22Rv1 (cell line): ENCODE measurements around the gene NPC2.

Experiments
- CTCF ChIP-seq: fragments of 450-650 bp; IDR thresholded peaks from 2 replicates; pipeline ENCODE4 v1.5.1; 2017; ENCODE audit warnings: mild to moderate bottlenecking
- ZFX ChIP-seq: fragments of 450-650 bp; IDR thresholded peaks from 2 replicates; pipeline ENCODE4 v1.6.1; 2017; ENCODE audit warnings: antibody characterized with exemption, borderline replicate concordance

DNA sequence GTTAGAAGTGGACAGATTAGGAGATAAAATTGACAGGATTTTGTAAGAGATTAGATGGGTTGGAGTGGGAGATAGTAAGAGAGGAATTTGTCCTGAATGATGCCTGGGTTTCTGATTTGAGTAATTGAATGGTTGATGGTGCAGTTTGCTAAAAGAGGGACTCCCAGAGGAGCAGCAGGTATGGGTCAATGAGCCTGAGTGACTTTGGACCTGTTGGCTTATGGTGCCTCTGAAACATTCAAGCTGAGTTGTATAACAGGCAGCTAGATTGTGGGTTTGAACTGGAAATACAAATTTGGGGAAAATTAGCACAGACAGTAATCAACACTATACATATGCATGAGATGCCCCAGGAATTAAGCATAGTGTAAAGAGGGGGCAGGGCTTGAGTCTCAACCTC lies 50.3 kb downstream of the NPC2 start:
- no peak for TF ChIP-seq CTCF
- TF ChIP-seq ZFX: no peak
